Measurements from ENCODE around the gene NFILZ.

The NFILZ gene

GRCh38 chr19:8592231-8593009 is 38.0 kb upstream of the NFILZ start:
- Mint-ChIP-seq H3K27ac (peak overlapping the region; percentile 25), H3K4me3 (peak overlapping the region; percentile 76), H3K36me3 (ENCODE audit: low read depth) (peaks cover 39% of the 10 kb centered on the region), H3K9me3 (peaks cover 14% of the 10 kb centered on the region), H3K27me3 (ENCODE audit: low read depth, poor library complexity) (peaks cover 18% of the 10 kb centered on the region), H3K4me1 (no peaks in the 10 kb centered on the region)
- TF ChIP-seq CTCF (IDR thresholded peaks at IDR 0.05) = no peak
- DNase-seq = peak; percentile 100

- H3K27me3 Mint-ChIP-seq (ENCODE audit: low read depth, poor library complexity) = peaks cover 14% of the 10 kb centered on the region
- no peak overlapping the region for H3K27ac Mint-ChIP-seq
- no peak for TF ChIP-seq CTCF (IDR thresholded peaks at IDR 0.05)
- H3K4me3 Mint-ChIP-seq = peak overlapping the region; percentile 43
- peaks cover 48% of the 10 kb centered on the region for H3K36me3 Mint-ChIP-seq (ENCODE audit: low read depth)
- H3K4me1 Mint-ChIP-seq = no peaks in the 10 kb centered on the region
- H3K9me3 Mint-ChIP-seq = peaks cover 14% of the 10 kb centered on the region
- no peak for DNase-seq
Observed at GRCh38 chr19:8593931-8594330, 36.5 kb upstream of the NFILZ start.

GRCh38 chr19:8595651-8596050 is 34.8 kb upstream of the NFILZ start:
- no peak for DNase-seq
- no peak for TF ChIP-seq CTCF (IDR thresholded peaks at IDR 0.05)
- peaks cover 63% of the 10 kb centered on the region for H3K36me3 Mint-ChIP-seq (ENCODE audit: low read depth)
- no peak overlapping the region for H3K4me3 Mint-ChIP-seq
- no peaks in the 10 kb centered on the region for H3K4me1 Mint-ChIP-seq
- no peak overlapping the region for H3K27ac Mint-ChIP-seq
- peaks cover 14% of the 10 kb centered on the region for H3K9me3 Mint-ChIP-seq
- peaks cover 13% of the 10 kb centered on the region for H3K27me3 Mint-ChIP-seq (ENCODE audit: low read depth, poor library complexity)

- no peak overlapping the region for H3K27ac Mint-ChIP-seq
- peaks cover 7% of the 10 kb centered on the region for H3K27me3 Mint-ChIP-seq (ENCODE audit: low read depth, poor library complexity)
- H3K4me3 Mint-ChIP-seq = no peak overlapping the region
- peaks cover 68% of the 10 kb centered on the region for H3K36me3 Mint-ChIP-seq (ENCODE audit: low read depth)
- H3K9me3 Mint-ChIP-seq = peaks cover 14% of the 10 kb centered on the region
- H3K4me1 Mint-ChIP-seq = no peaks in the 10 kb centered on the region
- TF ChIP-seq CTCF (IDR thresholded peaks at IDR 0.05) = no peak
- DNase-seq = no peak
Observed at GRCh38 chr19:8596168-8596567, 34.3 kb upstream of the NFILZ start.

GRCh38 chr19:8600064-8600463 is 30.4 kb upstream of the NFILZ start:
- H3K36me3 Mint-ChIP-seq (ENCODE audit: low read depth) = peaks cover 87% of the 10 kb centered on the region
- DNase-seq = no peak

More at GRCh38 chr19:8600064-8600463, 30.4 kb upstream of the NFILZ start:
- Mint-ChIP-seq H3K9me3 (peaks cover 7% of the 10 kb centered on the region), H3K4me3 (no peak overlapping the region), H3K4me1 (no peaks in the 10 kb centered on the region), H3K27me3 (ENCODE audit: low read depth, poor library complexity) (peaks cover 2% of the 10 kb centered on the region), H3K27ac (no peak overlapping the region)
- no peak for TF ChIP-seq CTCF (IDR thresholded peaks at IDR 0.05)
